ENCODE results near the gene ZNF394. TPM values are rescaled to one million over a fixed set of nuclear protein-coding genes. Genes with fewer than 3 reads are reported as not detected.

ZNF394 gene
- total and polyA plus RNA-seq, 2 donors (not counting 3 experiments of a cell fraction or from before 2014, with no cell fraction given): 8.6 to 22.8 TPM

GRCh38 chr7:99541212-99541611 lies 41.1 kb upstream of the ZNF394 start:
- CTCF ChIA-PET: no interaction called here
- DNase-seq (ENCODE audit: low read depth, low spot score) (no peak), FAIRE-seq (no peak)
- Histone ChIP-seq H3K27me3 (ENCODE audit: control insufficient read depth in 2 of 2, insufficient read depth in 2 of 2, low read length in 2 of 2) (no peaks in the 10 kb centered on the region), H3K27ac (ENCODE audit: insufficient read depth, low read depth, low read length) (no peak overlapping the region), H3K4me2 (ENCODE audit: insufficient read depth, low read length) (no peak overlapping the region), H2AFZ (ENCODE audit: low read depth, low read length) (no peak overlapping the region), H4K20me1 (replicated peaks; ENCODE audit: control insufficient read depth, extremely low read depth, insufficient read depth, low read length) (no peaks in the 10 kb centered on the region), H3K9me1 (replicated peaks; ENCODE audit: control insufficient read depth, extremely low read depth, insufficient read depth, low read length) (no peaks in the 10 kb centered on the region), H3K79me2 (ENCODE audit: control insufficient read depth, insufficient read depth, low read length) (no peaks in the 10 kb centered on the region), H3K4me3 (replicated peaks in 1 of 3; ENCODE audit: insufficient read depth in 1 of 3, low read depth in 1 of 3, low read length in 3 of 3) (no peak overlapping the region), H3K9me3 (replicated peaks; ENCODE audit: control insufficient read depth, insufficient read depth, low read length) (no peaks in the 10 kb centered on the region), H3K4me1 (ENCODE audit: control insufficient read depth, extremely low read depth, insufficient read depth, low read length) (no peaks in the 10 kb centered on the region), H3K36me3 (ENCODE audit: control insufficient read depth in 2 of 2, extremely low read depth in 1 of 2, insufficient read depth in 2 of 2, low read length in 2 of 2) (no peaks in the 10 kb centered on the region), H3K9ac (replicated peaks; ENCODE audit: extremely low read depth, insufficient read depth, low read length) (no peak overlapping the region)
- BruUV-seq (replicated peaks): no TSS peak
- intact Hi-C loops (cut with micrococcal nuclease): no loop called here
- dilution Hi-C loops (cut with MboI; ENCODE audit: extremely low pct_ligation_motif_present, low sequenced_read_pairs): no loop called here
- no peak for TF ChIP-seq POLR2A (IDR thresholded peaks at IDR 0.05; ENCODE audit: low read depth, low read length)
- TF ChIP-seq JUN (IDR thresholded peaks at IDR 0.05; ENCODE audit: borderline replicate concordance, insufficient read depth, insufficient read length, low read depth): no peak
- no peak for TF ChIP-seq FOS (IDR thresholded peaks at IDR 0.05; ENCODE audit: borderline replicate concordance, insufficient read depth, low read length)
- no peak for TF ChIP-seq MYC (IDR thresholded peaks at IDR 0.05; ENCODE audit: low read depth, low read length)
- TF ChIP-seq GATA2 (IDR thresholded peaks at IDR 0.05; ENCODE audit: insufficient read depth, insufficient read length, low read depth, low read length): no peak
- no peak for TF ChIP-seq EZH2 (IDR thresholded peaks at IDR 0.05; ENCODE audit: borderline replicate concordance, low read depth, low read length, severe bottlenecking)
- no peak for TF ChIP-seq CTCF (IDR thresholded peaks at IDR 0.05; ENCODE audit: extremely low read depth in 1 of 2, insufficient read depth in 1 of 2, low read depth in 1 of 2, low read length in 2 of 2)
- TF ChIP-seq MAX (IDR thresholded peaks at IDR 0.05; ENCODE audit: insufficient read depth, insufficient read length): no peak
- TF ChIP-seq POLR2AphosphoS5 (IDR thresholded peaks at IDR 0.05; ENCODE audit: insufficient read depth, low read depth, low read length): no peak
- POLR2A ChIA-PET: no interaction called here
